HG03575 (cell line): ENCODE measurements around the gene MEIOB.
"Not testable (repeated sequence)": the region's sequence is repeated elsewhere in the genome, so short reads cannot be mapped to it uniquely, and the experiment has no call there.

Source experiments
- ATAC-seq: cut with Tn5 transposase; IDR thresholded peaks from one replicate; pipeline ENCODE4 v1.9.1; 2021; ENCODE audit not compliant: unreplicated experiment, insufficient number of reproducible peaks, low FRiP score; ENCODE audit errors: extremely low read depth

The MEIOB gene

GRCh38 chr16:1881172-1881571 is 9.2 kb upstream of the MEIOB start:
- not testable (repeated sequence) for ATAC-seq

- ATAC-seq: no peak
Observed at GRCh38 chr16:1879477-1879876, 7.5 kb upstream of the MEIOB start.

GRCh38 chr16:1878256-1878655 is 6.3 kb upstream of the MEIOB start:
- no peak for ATAC-seq

- ATAC-seq: no peak
Observed at GRCh38 chr16:1877804-1878203, 5.8 kb upstream of the MEIOB start.

GRCh38 chr16:1877089-1877488 is 5.1 kb upstream of the MEIOB start:
- no peak for ATAC-seq

GRCh38 chr16:1876468-1876867 is 4.5 kb upstream of the MEIOB start:
- no peak for ATAC-seq

- ATAC-seq: not testable (repeated sequence)
Observed at GRCh38 chr16:1876066-1876465, 4.1 kb upstream of the MEIOB start.

GRCh38 chr16:1874854-1875253 is 2.9 kb upstream of the MEIOB start:
- no peak for ATAC-seq

- no peak for ATAC-seq
Observed at GRCh38 chr16:1870365-1871082, 1.4 kb downstream of the MEIOB start.

GRCh38 chr16:1865902-1866690 is 5.9 kb downstream of the MEIOB start:
- ATAC-seq: no peak

GRCh38 chr16:1863681-1864460 is 8.1 kb downstream of the MEIOB start:
- ATAC-seq: no peak

- ATAC-seq: no peak
Observed at GRCh38 chr16:1862394-1862793, 9.6 kb downstream of the MEIOB start.

- ATAC-seq: no peak
Observed at GRCh38 chr16:1861730-1862129, 10.2 kb downstream of the MEIOB start.

GRCh38 chr16:1859650-1860049 is 12.3 kb downstream of the MEIOB start:
- ATAC-seq: no peak

GRCh38 chr16:1858189-1858865 is 13.6 kb downstream of the MEIOB start:
- no peak for ATAC-seq

GRCh38 chr16:1857433-1858097 is 14.4 kb downstream of the MEIOB start:
- no peak for ATAC-seq

- no peak for ATAC-seq
Observed at GRCh38 chr16:1851793-1852192, 20.2 kb downstream of the MEIOB start.

GRCh38 chr16:1850981-1851380 is 21.0 kb downstream of the MEIOB start:
- no peak for ATAC-seq

- no peak for ATAC-seq
Observed at GRCh38 chr16:1846416-1846815, 25.5 kb downstream of the MEIOB start.
